Activated naive CD4-positive, alpha-beta T cell treated with Interleukin-2 at 50 U/mL for 16 hours (primary cell): ENCODE results near the gene CASZ1.

ENCODE experiments used
- DNase-seq: peaks from one replicate; pipeline ENCODE4 v3.0.0-alpha.2; 2020

Gene CASZ1

GRCh38 chr1:10794724-10795275, 1.6 kb downstream of the CASZ1 start:
- no peak for DNase-seq

GRCh38 chr1:10793129-10793651, 3.3 kb downstream of the CASZ1 start:
- DNase-seq: no peak

- no peak for DNase-seq
Observed at GRCh38 chr1:10791105-10791951, 5.1 kb downstream of the CASZ1 start.

GRCh38 chr1:10789803-10790702, 6.4 kb downstream of the CASZ1 start:
- no peak for DNase-seq

GRCh38 chr1:10789047-10789791, 7.2 kb downstream of the CASZ1 start:
- DNase-seq: no peak

DNA sequence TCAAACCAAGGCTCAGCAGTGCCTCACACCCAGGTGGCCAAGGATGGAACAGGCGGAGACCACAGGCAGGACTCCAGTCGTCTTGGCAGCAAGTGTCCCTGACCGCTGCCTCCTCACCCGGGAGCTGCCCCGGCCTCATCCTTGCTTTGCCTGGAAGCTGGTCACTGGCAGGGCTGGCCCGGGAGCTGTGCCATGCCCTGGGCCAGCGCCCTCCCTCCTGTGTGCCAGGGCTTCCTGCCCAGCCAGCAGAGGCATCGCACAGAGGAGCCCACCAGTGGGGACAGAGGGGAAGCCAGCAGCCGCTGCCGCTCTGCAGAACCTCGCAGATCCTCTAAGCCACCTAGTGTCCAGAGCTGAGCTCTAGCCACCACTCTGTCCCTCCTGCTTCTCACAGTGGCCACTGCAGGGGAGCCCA, 7.8 kb downstream of the CASZ1 start:
- no peak for DNase-seq

DNA sequence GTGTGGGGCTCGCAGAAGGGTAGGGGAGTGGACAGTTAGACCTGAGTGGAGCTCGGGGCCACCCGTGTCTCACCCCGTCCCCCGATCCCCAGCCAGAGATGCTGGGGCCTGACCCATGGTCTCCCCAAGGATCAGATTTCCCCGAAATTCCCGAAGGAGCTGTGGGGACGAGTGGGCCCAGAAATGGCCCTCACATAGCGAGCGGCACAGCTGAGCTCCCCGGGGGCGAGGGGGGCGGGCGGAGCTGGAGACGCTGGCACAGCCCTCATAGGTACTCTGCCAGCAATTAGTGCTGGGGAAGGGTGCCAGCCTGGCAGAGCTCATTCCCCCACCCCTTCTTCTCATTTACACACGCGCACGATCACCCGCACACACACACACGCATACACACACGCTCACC, 9.2 kb downstream of the CASZ1 start:
- no peak for DNase-seq

GRCh38 chr1:10785728-10786638, 10.5 kb downstream of the CASZ1 start:
- DNase-seq: no peak

GRCh38 chr1:10784998-10785727, 11.3 kb downstream of the CASZ1 start:
- DNase-seq: no peak

DNA sequence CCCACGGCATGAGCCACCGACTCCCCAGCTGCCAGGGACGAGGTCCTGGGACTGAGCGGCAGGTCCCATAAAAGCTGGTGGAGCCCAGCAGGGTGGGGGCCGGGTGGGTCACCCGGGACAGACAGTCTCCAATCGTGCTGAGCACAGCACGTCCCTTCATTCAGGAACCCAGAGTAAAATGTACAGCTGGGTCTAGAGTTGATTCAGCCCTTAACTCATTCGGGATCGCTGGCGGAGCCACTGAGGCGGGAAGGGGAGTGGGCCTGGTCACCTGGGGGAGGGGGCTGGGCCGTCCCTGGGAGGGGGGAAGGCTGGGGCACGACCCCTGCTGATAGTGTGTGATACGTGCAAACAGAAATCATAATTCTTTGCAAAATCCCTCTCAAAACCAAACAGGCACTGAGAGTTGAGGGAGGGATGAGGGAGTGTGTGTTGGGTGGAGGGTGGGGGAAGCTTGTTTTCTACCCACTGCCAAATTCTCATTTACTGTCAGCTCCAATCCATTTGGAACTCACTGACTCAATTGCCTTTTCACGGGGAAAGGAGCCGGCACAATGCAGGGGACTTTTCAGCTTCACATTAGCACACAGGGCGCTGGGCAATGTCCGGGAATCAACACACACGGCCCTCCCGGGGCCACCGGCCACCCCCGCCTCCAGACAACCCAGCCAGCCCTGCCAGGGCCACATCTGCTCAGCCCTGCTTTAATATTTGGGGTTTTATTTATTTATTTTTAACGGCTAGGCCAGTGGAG, 13.8 kb downstream of the CASZ1 start:
- DNase-seq: no peak

GRCh38 chr1:10781137-10781536, 15.3 kb downstream of the CASZ1 start:
- no peak for DNase-seq

- DNase-seq: no peak
Observed at GRCh38 chr1:10779841-10780240, 16.6 kb downstream of the CASZ1 start.

- DNase-seq: no peak
Observed at GRCh38 chr1:10779201-10779600, 17.2 kb downstream of the CASZ1 start.

- DNase-seq: no peak
Observed at GRCh38 chr1:10778640-10779039, 17.8 kb downstream of the CASZ1 start.

GRCh38 chr1:10777749-10778574, 18.5 kb downstream of the CASZ1 start:
- DNase-seq: no peak

- DNase-seq: no peak
Observed at GRCh38 chr1:10776190-10776905, 20.1 kb downstream of the CASZ1 start.

DNA sequence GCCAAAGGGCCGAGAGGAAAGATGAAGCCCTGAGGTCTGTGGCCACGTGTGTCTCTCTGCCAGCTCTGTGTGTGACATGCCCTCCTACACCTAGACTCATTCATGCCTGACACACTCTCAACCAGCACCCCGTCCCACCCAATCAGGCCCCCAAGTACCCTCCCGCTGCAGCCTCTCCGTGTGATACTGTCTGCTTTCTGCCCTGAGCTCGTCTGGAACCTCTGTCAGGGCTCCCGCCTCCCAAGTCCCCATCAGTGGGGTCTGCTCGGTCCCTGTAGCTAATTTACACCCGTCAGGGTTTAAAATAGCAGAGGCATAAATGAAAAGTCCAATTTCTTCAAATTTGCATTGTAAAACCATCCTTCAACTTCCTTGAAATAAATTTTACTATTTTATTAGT, 20.7 kb downstream of the CASZ1 start:
- DNase-seq: no peak

GRCh38 chr1:10774615-10775310, 21.7 kb downstream of the CASZ1 start:
- no peak for DNase-seq
